RPMI8226 (cell line): ENCODE data around the gene DCTPP1.

Source experiments
- DNase-seq: peaks from one replicate; pipeline ENCODE4 v3.0.0-alpha.2; 2015

Gene DCTPP1

DNA sequence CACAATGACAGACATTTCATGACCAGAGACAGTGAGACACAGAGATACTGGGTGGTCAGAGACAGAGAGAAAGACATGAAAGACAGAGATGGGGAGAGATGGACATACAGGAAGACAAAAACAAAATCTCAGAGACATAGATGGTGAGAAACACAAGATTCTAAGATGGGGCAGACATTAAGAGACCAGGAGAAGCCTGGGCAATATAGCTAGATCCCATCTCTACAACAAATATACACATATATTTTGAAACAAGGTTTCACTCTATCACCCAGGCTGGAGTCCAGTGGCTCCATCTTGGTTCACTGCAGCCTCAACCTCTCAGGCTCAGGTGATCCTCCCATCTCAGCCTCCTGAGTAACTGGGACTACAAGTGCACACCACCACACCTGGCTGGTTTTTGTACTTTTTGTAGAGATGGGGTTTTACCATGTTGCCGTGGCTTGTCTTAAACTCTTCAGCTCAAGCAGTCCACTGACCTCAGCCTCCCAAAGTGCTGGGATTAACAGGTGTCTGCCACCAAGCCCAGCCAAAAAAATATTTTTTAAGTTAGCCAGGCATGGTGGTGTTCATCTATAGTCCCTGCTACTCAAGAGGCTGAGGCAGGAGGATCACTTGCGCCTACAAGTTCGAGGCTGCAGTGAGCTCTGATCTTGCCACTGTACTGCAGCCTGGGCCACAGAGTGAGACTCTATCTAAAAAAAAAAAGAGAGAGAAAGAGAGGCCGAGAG lies 49.6 kb downstream of the DCTPP1 start:
- no peak for DNase-seq

GRCh38 chr16:30379158-30379783 lies 50.6 kb downstream of the DCTPP1 start:
- DNase-seq: no peak

GRCh38 chr16:30378236-30379157 lies 51.3 kb downstream of the DCTPP1 start:
- peak; percentile 99 for DNase-seq

GRCh38 chr16:30377812-30378235 lies 52.0 kb downstream of the DCTPP1 start:
- DNase-seq: peak; percentile 86

- DNase-seq: no peak
Measured at GRCh38 chr16:30377050-30377811, 52.6 kb downstream of the DCTPP1 start.

DNA sequence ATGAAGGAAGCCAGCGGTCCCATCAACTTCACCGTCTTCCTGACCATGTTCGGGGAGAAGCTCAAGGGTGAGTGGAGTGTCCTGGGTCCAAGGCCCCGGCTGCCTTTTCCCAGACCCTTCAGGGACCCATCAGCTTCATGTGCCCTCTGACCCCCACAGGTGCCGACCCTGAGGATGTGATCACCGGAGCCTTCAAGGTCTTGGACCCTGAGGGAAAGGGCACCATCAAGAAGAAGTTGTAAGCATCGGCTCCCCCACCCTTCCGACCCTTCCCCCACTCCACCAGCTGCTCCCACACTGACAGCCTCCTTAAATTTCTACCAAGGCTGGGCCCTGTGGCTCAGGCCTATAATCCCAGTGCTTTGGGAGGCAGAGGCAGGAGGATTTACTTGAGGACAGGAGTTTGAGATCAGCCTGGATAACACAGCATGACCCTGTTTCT lies 53.3 kb downstream of the DCTPP1 start:
- no peak for DNase-seq

- DNase-seq: no peak
Measured at GRCh38 chr16:30375864-30376263, 54.0 kb downstream of the DCTPP1 start.

DNA sequence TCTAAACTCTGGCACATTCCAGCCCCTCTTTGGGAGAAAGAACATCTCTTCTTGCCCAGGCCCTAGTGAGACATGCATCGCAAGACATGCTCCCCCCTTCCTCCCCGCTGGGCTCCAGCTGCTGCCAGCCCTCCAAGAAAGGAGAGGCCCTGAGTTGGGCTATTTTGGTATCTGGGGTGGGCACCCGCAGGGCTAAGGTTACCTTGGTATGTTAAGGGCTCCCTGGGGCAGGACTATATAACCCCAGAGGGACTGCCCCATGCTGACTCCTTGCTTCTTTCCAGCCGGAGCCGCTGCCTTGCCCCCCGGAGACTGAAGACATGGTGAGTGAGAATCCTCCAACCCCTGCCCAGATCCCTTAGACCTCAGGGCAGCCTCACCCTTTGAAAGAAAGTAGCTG lies 55.3 kb downstream of the DCTPP1 start, which contains the start of gene MYL11:
TSS of gene MYL11 (plus strand) at position 265 of the 400 bp plus-strand sequence. CDS start at position 321, 56 bp downstream.
- DNase-seq: no peak
